NB4 (cell line): Measurements from ENCODE around the gene CLASP1.
"Not testable (repeated sequence)": the region's sequence is repeated elsewhere in the genome, so short reads cannot be mapped to it uniquely, and the experiment has no call there.

ENCODE experiments used
- POLR2A ChIP-seq: IDR thresholded peaks from 2 replicates; pipeline ENCODE4 v1.6.1; 2011; ENCODE audit warnings: mild to moderate bottlenecking; ENCODE audit not compliant: insufficient read length; ENCODE audit errors: extremely low read depth
- TF ChIP-seq, protein P1 (sequence below): IDR thresholded peaks from one replicate; pipeline ENCODE4 v1.5.1; 2012; ENCODE audit warnings: low read depth, low read length

DNA sequence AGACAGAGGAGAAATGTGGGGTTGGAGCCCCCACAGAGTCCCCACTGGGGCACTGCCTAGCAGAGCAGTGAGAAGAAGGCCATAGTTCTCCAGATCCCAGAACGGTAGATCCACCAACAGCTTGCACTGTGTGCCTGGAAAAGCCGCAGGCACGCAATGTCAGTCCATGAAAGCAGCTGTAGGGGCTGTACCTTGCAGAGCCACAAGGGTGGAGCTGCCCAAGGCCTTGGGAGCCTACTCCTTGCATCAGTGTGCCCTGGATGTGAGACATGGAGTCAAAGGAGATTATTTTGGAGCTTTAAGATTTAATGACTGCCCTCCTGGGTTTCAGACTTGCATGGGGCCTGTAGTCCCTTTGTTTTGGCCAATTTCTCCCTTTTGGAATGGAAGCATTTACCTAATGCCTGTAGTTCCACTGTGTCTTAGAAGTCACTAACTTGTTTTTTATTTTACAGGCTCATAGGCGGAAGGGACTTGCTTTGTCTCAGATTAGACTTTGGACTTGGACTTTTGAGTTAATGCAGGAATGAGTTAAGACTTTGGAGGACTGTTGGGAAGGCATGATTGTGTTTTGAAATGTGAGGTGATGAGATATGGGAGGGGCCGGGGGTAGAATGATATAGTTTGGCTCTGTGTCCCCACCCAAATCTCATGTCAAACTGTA, 274.7 kb downstream of the CLASP1 start:
- TF ChIP-seq, protein P1, sequence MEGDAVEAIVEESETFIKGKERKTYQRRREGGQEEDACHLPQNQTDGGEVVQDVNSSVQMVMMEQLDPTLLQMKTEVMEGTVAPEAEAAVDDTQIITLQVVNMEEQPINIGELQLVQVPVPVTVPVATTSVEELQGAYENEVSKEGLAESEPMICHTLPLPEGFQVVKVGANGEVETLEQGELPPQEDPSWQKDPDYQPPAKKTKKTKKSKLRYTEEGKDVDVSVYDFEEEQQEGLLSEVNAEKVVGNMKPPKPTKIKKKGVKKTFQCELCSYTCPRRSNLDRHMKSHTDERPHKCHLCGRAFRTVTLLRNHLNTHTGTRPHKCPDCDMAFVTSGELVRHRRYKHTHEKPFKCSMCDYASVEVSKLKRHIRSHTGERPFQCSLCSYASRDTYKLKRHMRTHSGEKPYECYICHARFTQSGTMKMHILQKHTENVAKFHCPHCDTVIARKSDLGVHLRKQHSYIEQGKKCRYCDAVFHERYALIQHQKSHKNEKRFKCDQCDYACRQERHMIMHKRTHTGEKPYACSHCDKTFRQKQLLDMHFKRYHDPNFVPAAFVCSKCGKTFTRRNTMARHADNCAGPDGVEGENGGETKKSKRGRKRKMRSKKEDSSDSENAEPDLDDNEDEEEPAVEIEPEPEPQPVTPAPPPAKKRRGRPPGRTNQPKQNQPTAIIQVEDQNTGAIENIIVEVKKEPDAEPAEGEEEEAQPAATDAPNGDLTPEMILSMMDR = not testable (repeated sequence)
- not testable (repeated sequence) for TF ChIP-seq POLR2A
